ENCODE results near the gene SMAD3.

GRCh38 chr15:67037694-67038093 is 27.7 kb upstream of the SMAD3 start:
- TF ChIP-seq REST (IDR thresholded peaks at IDR 0.05) (no peak), CTCF (IDR thresholded peaks at IDR 0.05; ENCODE audit: low read depth, low read length, missing input control) (no peak), GABPA (IDR thresholded peaks at IDR 0.05 in 1 of 2, conservative IDR thresholded peaks at IDR 0.05 in 1 of 2) (no peak), RAD21 (IDR thresholded peaks at IDR 0.05) (no peak), JUND (IDR thresholded peaks at IDR 0.05) (no peak), FOXA1 (IDR thresholded peaks at IDR 0.05) (no peak)

Data from liver (tissue), 3 donors.